Liver (tissue), 9 donors: ENCODE results near the gene KIAA0513. TPM values are rescaled to one million over a fixed set of nuclear protein-coding genes. Genes with fewer than 3 reads are reported as not detected.
A peak's percentile ranks its signal among the peaks of the same experiment; 100 is the strongest.

Experiments used
- DNase-seq: peaks from one replicate; pipeline ENCODE4 v3.0.0-alpha.2; 2017; ENCODE audit warnings: low spot score
- H3K27ac ChIP-seq, 2 donors: one replicate each; pipeline ENCODE4 v1.7.0; 2013; ENCODE audit warnings: inconsistent platforms in 2 of 2, low read length in 2 of 2, control low read depth in 1 of 2, low read depth in 1 of 2, mild to moderate bottlenecking in 1 of 2
- H3K27me3 ChIP-seq, 4 donors: one replicate each; pipeline versions ENCODE4 v1.6.1 to v1.7.0; 2013; ENCODE audit warnings: low read length in 3 of 4, inconsistent platforms in 1 of 4, mild to moderate bottlenecking in 1 of 4, moderate library complexity in 1 of 4; ENCODE audit not compliant: control insufficient read depth in 4 of 4, insufficient read depth in 4 of 4
- H3K36me3 ChIP-seq, 4 donors: one replicate each; pipeline versions ENCODE4 v1.6.1 to v1.7.0; 2013; ENCODE audit warnings: low read length in 3 of 4, mild to moderate bottlenecking in 3 of 4, low read depth in 1 of 4, moderate library complexity in 1 of 4; ENCODE audit not compliant: control insufficient read depth in 4 of 4, insufficient read depth in 3 of 4
- H3K4me1 ChIP-seq, 4 donors: one replicate each; pipeline versions ENCODE4 v1.6.1 to v1.7.0; 2013; ENCODE audit warnings: low read length in 3 of 4, mild to moderate bottlenecking in 3 of 4, moderate library complexity in 1 of 4; ENCODE audit not compliant: control insufficient read depth in 4 of 4, insufficient read depth in 4 of 4
- H3K4me3 ChIP-seq, 3 donors: one replicate each; pipeline versions ENCODE4 v1.6.1 to v1.7.0; 2013; ENCODE audit warnings: low read length in 3 of 3, control low read depth in 1 of 3, low read depth in 1 of 3, mild to moderate bottlenecking in 1 of 3
- H3K9ac ChIP-seq, 2 donors: one replicate each; pipeline ENCODE4 v1.7.0; 2013; ENCODE audit warnings: low read length in 2 of 2, mild to moderate bottlenecking in 2 of 2, moderate library complexity in 2 of 2, control low read depth in 1 of 2, low read depth in 1 of 2
- H3K9me3 ChIP-seq, 4 donors: one replicate each; pipeline versions ENCODE4 v1.6.1 to v1.7.0; 2013; ENCODE audit warnings: low read length in 3 of 4; ENCODE audit not compliant: control insufficient read depth in 4 of 4
- CTCF ChIP-seq: fragments of 150-350 bp; IDR thresholded peaks from 2 replicates; pipeline ENCODE4 v1.5.1; 2017; ENCODE audit warnings: improper control_type of control experiment, low read depth, low read length; ENCODE audit not compliant: missing input control
- FOXA2 ChIP-seq: IDR thresholded peaks from 2 replicates; pipeline ENCODE4 v1.6.1; 2016; ENCODE audit warnings: antibody characterized with exemption
- GABPA ChIP-seq, 2 donors: IDR thresholded peaks in 1 of 2; conservative IDR thresholded peaks in 1 of 2; 2 replicates each; pipeline ENCODE4 v1.6.1; 2016; ENCODE audit warnings: antibody characterized with exemption in 2 of 2, mild to moderate bottlenecking in 1 of 2, moderate library complexity in 1 of 2
- HNF4G ChIP-seq: IDR thresholded peaks from 2 replicates; pipeline ENCODE4 v1.6.1; 2016; ENCODE audit warnings: antibody characterized with exemption
- JUND ChIP-seq, 2 donors: IDR thresholded peaks; 2 replicates each; pipeline ENCODE4 v1.6.1; 2016; ENCODE audit warnings: antibody characterized with exemption in 2 of 2
- NR2F2 ChIP-seq: IDR thresholded peaks from 2 replicates; pipeline ENCODE4 v1.6.1; 2016; ENCODE audit warnings: antibody characterized with exemption
- REST ChIP-seq: IDR thresholded peaks from 2 replicates; pipeline ENCODE4 v1.6.1; 2016; ENCODE audit warnings: antibody characterized with exemption, mild to moderate bottlenecking
- RXRA ChIP-seq, 2 donors: IDR thresholded peaks; 2 replicates each; pipeline ENCODE4 v1.6.1; 2017 to 2018; ENCODE audit warnings: antibody characterized with exemption in 2 of 2, mild to moderate bottlenecking in 1 of 2
- SP1 ChIP-seq: IDR thresholded peaks from 2 replicates; pipeline ENCODE4 v1.6.1; 2018; ENCODE audit warnings: antibody characterized with exemption, mild to moderate bottlenecking
- TAF1 ChIP-seq: conservative IDR thresholded peaks from 2 replicates; pipeline ENCODE4 v1.6.1; 2016; ENCODE audit warnings: antibody characterized with exemption, mild to moderate bottlenecking
- ZBTB33 ChIP-seq: IDR thresholded peaks from 2 replicates; pipeline ENCODE4 v1.6.1; 2016; ENCODE audit warnings: antibody characterized with exemption
- WGBS: extraction: QIAGEN DNeasy Blood & Tissue Kit; methylation state at CpG from one replicate; pipeline ENCODE4 v1.1.7; 2013; 5-methylcytosine and 5-hydroxymethylcytosine counted together
- polyA plus RNA-seq, 2 donors: library from polyadenylated mRNA; stranded (reverse) in 1 of 2; unstranded in 1 of 2; fragments of 200-250 nt in 1 of 2; fragments of >200 nt in 1 of 2; fragmentation: Nextera tagmentation in 1 of 2; extraction: Ambion mirVana in 1 of 2; gene quantifications; one replicate each; pipeline versions ENCODE4 v1.2.1 to v1.2.3, GENCODE V29; 2013 to 2015
- total RNA-seq, 2 donors: library from RNA; depleted of rRNA; stranded (reverse); fragments of >200 nt; gene quantifications; one replicate each; pipeline ENCODE4 v1.2.3, GENCODE V29; 2014
- donor health status: healthy.
- donor health status: healthy.
- donor health status: healthy.
- donor health status: healthy.
- donor health status: healthy.

Gene KIAA0513
- total and polyA plus RNA-seq, 4 donors, result 1.5 to 5.9 (median 2.9) TPM

- Histone ChIP-seq H3K27me3 (no peaks in the 10 kb centered on the region), H3K9me3 (no peaks in the 10 kb centered on the region), H3K36me3 (no peaks in the 10 kb centered on the region), H3K9ac (no peak overlapping the region), H3K4me1 (peaks cover 0 to 5% (median 0%) of the 10 kb centered on the region in 4 donors), H3K4me3 (no peak overlapping the region), H3K27ac (no peak overlapping the region)
- DNase-seq, result no peak
- TF ChIP-seq ZBTB33 (no peak), GABPA (IDR thresholded peaks at IDR 0.05 in 1 of 2, conservative IDR thresholded peaks at IDR 0.05 in 1 of 2) (no peak), JUND (IDR thresholded peaks at IDR 0.05) (no peak), TAF1 (no peak), FOXA2 (no peak), SP1 (no peak), REST (no peak)
- 63% methylated on average over 9 of the region's 9 CpGs for WGBS
Measured at GRCh38 chr16:85019659-85020245, 7.8 kb upstream of the KIAA0513 start.

GRCh38 chr16:85025781-85026653 lies 1.6 kb upstream of the KIAA0513 start:
- no peak for TF ChIP-seq NR2F2
- TF ChIP-seq CTCF, result no peak
- TF ChIP-seq HNF4G, result no peak
- TF ChIP-seq RXRA (IDR thresholded peaks at IDR 0.05), result peak in 1 of 2 donors; percentile 5
- Histone ChIP-seq H3K36me3 (no peaks in the 10 kb centered on the region), H3K27ac (no peak overlapping the region), H3K27me3 (no peaks in the 10 kb centered on the region), H3K9me3 (no peaks in the 10 kb centered on the region), H3K9ac (no peak overlapping the region), H3K4me3 (no peak overlapping the region), H3K4me1 (peaks cover 0 to 15% (median 9%) of the 10 kb centered on the region in 4 donors)
- WGBS, result 91% methylated on average over 8 of the region's 8 CpGs
- no peak for DNase-seq
